ENCODE measurements around the gene PSMG1. TPM values are rescaled to one million over a fixed set of nuclear protein-coding genes. Genes with fewer than 3 reads are reported as not detected.

PSMG1 gene
- total RNA-seq, 1 donor from 2014 or later = 66.4 TPM

DNA sequence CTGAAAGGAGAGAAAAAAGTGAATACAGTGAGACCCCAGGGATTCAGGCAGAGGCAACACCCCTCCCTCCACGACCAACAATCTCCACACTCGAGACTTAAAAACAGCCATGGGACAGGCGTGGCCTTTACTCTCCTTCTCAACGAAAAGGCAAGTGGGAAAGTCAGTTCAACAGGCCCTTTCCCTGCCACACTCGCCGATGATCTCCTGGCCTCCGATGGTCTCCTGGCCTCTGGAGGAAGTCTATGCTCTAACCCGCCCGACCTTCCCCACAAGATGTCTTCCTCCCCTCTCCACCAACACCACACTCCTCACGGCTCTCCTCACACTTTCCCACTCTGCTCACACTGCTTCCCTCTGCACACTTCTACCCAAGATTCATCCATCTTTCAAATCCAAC is 7.6 kb downstream of the PSMG1 start:
- no peaks in the 10 kb centered on the region for H3K27me3 Mint-ChIP-seq (ENCODE audit: low read depth)
- peaks cover 19% of the 10 kb centered on the region for H3K4me1 Mint-ChIP-seq (ENCODE audit: low read depth)
- H3K9me3 Mint-ChIP-seq (ENCODE audit: low read depth) = no peaks in the 10 kb centered on the region
- no peak overlapping the region for H3K4me3 Mint-ChIP-seq (ENCODE audit: unreplicated experiment)
- TF ChIP-seq, protein P1, sequence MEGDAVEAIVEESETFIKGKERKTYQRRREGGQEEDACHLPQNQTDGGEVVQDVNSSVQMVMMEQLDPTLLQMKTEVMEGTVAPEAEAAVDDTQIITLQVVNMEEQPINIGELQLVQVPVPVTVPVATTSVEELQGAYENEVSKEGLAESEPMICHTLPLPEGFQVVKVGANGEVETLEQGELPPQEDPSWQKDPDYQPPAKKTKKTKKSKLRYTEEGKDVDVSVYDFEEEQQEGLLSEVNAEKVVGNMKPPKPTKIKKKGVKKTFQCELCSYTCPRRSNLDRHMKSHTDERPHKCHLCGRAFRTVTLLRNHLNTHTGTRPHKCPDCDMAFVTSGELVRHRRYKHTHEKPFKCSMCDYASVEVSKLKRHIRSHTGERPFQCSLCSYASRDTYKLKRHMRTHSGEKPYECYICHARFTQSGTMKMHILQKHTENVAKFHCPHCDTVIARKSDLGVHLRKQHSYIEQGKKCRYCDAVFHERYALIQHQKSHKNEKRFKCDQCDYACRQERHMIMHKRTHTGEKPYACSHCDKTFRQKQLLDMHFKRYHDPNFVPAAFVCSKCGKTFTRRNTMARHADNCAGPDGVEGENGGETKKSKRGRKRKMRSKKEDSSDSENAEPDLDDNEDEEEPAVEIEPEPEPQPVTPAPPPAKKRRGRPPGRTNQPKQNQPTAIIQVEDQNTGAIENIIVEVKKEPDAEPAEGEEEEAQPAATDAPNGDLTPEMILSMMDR (IDR thresholded peaks at IDR 0.05) = no peak
- peak overlapping the region; percentile 73 for H3K27ac Mint-ChIP-seq (ENCODE audit: unreplicated experiment)
- peaks cover 36% of the 10 kb centered on the region for H3K36me3 Mint-ChIP-seq (ENCODE audit: low read depth)
- no peak for DNase-seq (ENCODE audit: low spot score)

DNA sequence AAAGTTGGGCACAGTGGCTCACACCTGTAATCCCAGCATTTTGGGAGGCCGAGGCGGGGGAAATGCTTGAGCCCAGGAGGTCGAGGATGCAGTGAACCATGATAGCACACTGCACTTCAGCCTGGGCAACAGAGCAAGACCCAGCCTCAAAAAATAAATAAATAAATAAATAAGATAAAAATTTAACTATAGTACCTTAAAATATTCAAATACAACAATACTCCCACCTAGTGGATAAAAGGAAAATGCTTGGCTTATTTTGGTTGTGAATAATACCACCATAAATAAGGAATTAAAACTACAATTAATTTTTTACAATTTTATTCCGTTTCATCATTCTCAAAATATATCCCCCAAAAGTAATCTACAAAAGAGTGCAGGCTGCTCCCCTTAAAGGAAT is 8.1 kb downstream of the PSMG1 start:
- DNase-seq (ENCODE audit: low spot score) = no peak
- H3K4me3 Mint-ChIP-seq (ENCODE audit: unreplicated experiment) = no peak overlapping the region
- no peaks in the 10 kb centered on the region for H3K9me3 Mint-ChIP-seq (ENCODE audit: low read depth)
- no peak overlapping the region for H3K27ac Mint-ChIP-seq (ENCODE audit: unreplicated experiment)
- peaks cover 36% of the 10 kb centered on the region for H3K36me3 Mint-ChIP-seq (ENCODE audit: low read depth)
- TF ChIP-seq, protein P1 (IDR thresholded peaks at IDR 0.05) = peak; percentile 86
- H3K4me1 Mint-ChIP-seq (ENCODE audit: low read depth) = peaks cover 14% of the 10 kb centered on the region
- no peaks in the 10 kb centered on the region for H3K27me3 Mint-ChIP-seq (ENCODE audit: low read depth)

DNA sequence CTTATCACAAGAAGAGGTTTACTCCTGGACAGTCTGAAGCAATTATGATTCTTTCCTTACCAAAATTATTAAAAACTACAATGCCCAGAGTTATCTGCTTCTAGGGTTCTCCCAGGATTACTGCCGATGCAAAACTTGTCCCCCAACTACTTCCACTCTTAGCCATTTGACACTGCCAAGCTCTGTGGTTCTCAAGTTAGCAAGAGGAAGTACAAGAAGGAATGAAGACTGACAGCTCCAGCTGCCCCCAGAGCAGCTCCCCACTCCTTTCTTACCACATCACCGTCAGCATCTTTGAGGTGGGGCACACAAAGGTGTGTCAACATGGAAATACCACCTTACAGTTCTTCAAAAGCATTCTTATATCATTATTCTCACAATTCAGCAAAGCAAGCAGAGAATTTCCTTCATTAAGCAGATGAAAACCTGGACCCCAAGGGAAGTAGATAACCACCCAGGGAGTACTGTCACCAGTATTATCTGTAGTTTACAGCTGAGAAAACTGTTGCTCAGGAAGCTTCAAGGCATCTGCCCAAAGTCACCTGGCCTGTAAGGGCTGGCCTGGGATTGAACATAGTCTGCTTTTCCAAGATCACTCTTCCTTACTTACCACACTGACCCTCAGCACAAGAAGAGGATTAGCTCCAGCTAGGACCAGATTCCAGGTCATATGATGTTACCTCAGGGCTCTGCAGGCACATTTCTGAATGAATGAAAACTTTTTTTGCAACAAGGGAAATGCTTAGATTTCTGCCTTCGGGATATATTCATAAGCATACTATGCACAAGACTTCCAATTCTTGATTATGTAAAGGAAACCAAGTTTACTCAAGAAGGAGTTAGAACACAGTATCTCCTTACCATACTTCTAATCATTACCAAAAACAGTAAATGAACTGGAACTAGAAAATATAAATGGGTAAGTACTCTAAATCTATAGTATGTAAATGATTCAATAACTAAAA is 9.3 kb downstream of the PSMG1 start:
- peaks cover 35% of the 10 kb centered on the region for H3K36me3 Mint-ChIP-seq (ENCODE audit: low read depth)
- no peak for DNase-seq (ENCODE audit: low spot score)
- no peak overlapping the region for H3K27ac Mint-ChIP-seq (ENCODE audit: unreplicated experiment)
- H3K4me3 Mint-ChIP-seq (ENCODE audit: unreplicated experiment) = no peak overlapping the region
- peaks cover 14% of the 10 kb centered on the region for H3K4me1 Mint-ChIP-seq (ENCODE audit: low read depth)
- no peaks in the 10 kb centered on the region for H3K9me3 Mint-ChIP-seq (ENCODE audit: low read depth)
- TF ChIP-seq, protein P1 (IDR thresholded peaks at IDR 0.05) = no peak
- H3K27me3 Mint-ChIP-seq (ENCODE audit: low read depth) = no peaks in the 10 kb centered on the region

DNA sequence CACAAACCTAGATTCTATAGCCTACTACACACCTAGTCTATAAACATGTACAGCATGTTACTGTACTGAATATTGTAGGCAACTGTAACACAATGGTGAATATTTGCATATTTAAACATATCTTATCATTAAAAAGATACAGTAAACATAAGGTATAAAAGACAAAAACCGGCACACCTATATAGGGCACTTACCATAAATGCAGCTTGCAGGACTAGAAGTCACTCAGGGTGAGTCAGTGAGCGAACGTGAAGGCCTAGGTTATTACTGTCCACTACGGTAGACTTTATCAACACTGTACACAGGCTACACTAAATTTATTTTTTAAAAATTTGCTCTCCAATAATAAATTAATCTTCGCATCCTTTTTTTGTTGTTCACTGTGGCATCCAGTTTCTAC is 13.3 kb downstream of the PSMG1 start:
- Mint-ChIP-seq H3K27ac (ENCODE audit: unreplicated experiment) (no peak overlapping the region), H3K36me3 (ENCODE audit: low read depth) (peaks cover 30% of the 10 kb centered on the region), H3K4me3 (ENCODE audit: unreplicated experiment) (no peak overlapping the region), H3K27me3 (ENCODE audit: low read depth) (no peaks in the 10 kb centered on the region), H3K9me3 (ENCODE audit: low read depth) (peaks cover 22% of the 10 kb centered on the region), H3K4me1 (ENCODE audit: low read depth) (no peaks in the 10 kb centered on the region)
- no peak for DNase-seq (ENCODE audit: low spot score)
- TF ChIP-seq, protein P1 (IDR thresholded peaks at IDR 0.05) = no peak

DNA sequence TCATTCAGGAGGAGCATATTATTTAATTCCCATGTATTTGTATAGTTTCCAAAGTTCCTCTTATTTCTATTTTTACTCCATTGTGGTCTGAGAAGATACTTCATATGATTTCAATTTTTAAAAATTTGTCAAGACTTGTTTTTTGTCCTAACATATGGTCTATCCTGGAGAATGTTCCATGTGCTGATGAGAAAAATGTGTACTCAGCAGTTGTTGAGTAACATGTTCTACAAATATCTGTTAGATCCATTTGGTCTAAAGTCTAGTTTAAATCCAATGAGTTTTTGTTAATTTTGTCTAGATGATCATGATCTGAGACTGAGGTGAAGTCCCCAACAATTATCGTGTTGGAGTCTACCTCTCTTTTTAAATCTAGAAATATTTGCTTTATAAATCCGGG is 14.5 kb downstream of the PSMG1 start:
- Mint-ChIP-seq H3K4me3 (ENCODE audit: unreplicated experiment) (no peak overlapping the region), H3K27me3 (ENCODE audit: low read depth) (no peaks in the 10 kb centered on the region), H3K36me3 (ENCODE audit: low read depth) (peaks cover 30% of the 10 kb centered on the region), H3K9me3 (ENCODE audit: low read depth) (peaks cover 30% of the 10 kb centered on the region), H3K4me1 (ENCODE audit: low read depth) (no peaks in the 10 kb centered on the region), H3K27ac (ENCODE audit: unreplicated experiment) (no peak overlapping the region)
- no peak for DNase-seq (ENCODE audit: low spot score)
- TF ChIP-seq, protein P1 (IDR thresholded peaks at IDR 0.05) = no peak

All from chondrocyte (in vitro differentiated cells).